C4-2B (cell line): ENCODE results near the gene ZNF48.

Experiments used
- CTCF ChIP-seq: fragments of 450-650 bp; conservative IDR thresholded peaks from 2 replicates; pipeline ENCODE4 v1.5.1; 2017; ENCODE audit warnings: mild to moderate bottlenecking
- ZFX ChIP-seq: fragments of 450-650 bp; IDR thresholded peaks from 2 replicates; pipeline ENCODE4 v1.6.1; 2017

- no peak for TF ChIP-seq CTCF
- no peak for TF ChIP-seq ZFX
Observed at GRCh38 chr16:30380803-30381208, 14.4 kb upstream of the ZNF48 start.
